ENCODE data around the gene RRP1.
"Not testable (repeated sequence)": the region's sequence is repeated elsewhere in the genome, so short reads cannot be mapped to it uniquely, and the experiment has no call there.

The RRP1 gene

GRCh38 chr21:43836616-43837015 is 47.2 kb downstream of the RRP1 start:
- Histone ChIP-seq H3K9me3 (ENCODE audit: low read length) (0 out of 2 replicates have a peak, but pooled peaks cover 3% of the 10 kb centered on the region), H3K4me1 (ENCODE audit: insufficient read depth, low read length, severe bottlenecking) (no peaks in the 10 kb centered on the region), H3F3A (ENCODE audit: insufficient read depth, low read length) (no peaks in the 10 kb centered on the region), H3K27ac (ENCODE audit: low read depth, low read length, poor library complexity, severe bottlenecking) (no peak overlapping the region), H3K4me2 (ENCODE audit: low read length) (no peak overlapping the region), H3K36me3 (ENCODE audit: insufficient read depth, low read length) (no peaks in the 10 kb centered on the region; the same call in 1 of the 2 replicates), H3K9me2 (ENCODE audit: low read depth, low read length) (no peaks in the 10 kb centered on the region), H4K20me1 (ENCODE audit: insufficient read depth, low read length) (no peaks in the 10 kb centered on the region), H3K9ac (ENCODE audit: low read length) (no peak overlapping the region), H2AFZ (ENCODE audit: low read length) (no peak overlapping the region), H3K27me3 (ENCODE audit: insufficient read depth, low read length) (peaks cover 38% of the 10 kb centered on the region), H3K4me3 (ENCODE audit: low read depth, low read length, poor library complexity, severe bottlenecking) (no peak overlapping the region), H3K79me2 (ENCODE audit: insufficient read depth, low read length) (no peaks in the 10 kb centered on the region)
- TF ChIP-seq EZH2 (IDR thresholded peaks at IDR 0.05; ENCODE audit: borderline replicate concordance, low read length) (no peak), CTCF (IDR thresholded peaks at IDR 0.05; ENCODE audit: low read length) (no peak)

DNA sequence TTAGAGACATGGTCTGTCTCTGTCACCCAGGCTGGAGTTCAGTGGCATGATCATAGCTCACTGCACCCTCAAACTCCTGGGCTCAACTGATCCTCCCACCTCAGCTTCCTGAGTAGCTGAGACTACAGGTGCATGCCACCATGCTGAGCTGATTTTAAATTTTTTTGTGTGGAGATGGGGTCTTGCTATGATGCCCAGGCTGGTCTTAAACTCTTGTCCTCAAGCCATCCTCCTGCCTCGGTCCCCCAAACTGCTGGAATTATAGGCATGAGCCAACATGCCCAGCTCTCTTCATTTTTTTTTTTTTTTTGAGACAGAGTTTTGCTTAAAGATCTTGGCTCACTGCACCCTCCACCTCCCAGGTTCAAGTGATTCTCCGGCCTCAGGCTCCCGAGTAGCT is 50.9 kb downstream of the RRP1 start:
- no peaks in the 10 kb centered on the region for H3K79me2 ChIP-seq (ENCODE audit: insufficient read depth, low read length)
- H3K27me3 ChIP-seq (ENCODE audit: insufficient read depth, low read length) = peaks cover 16% of the 10 kb centered on the region
- no peaks in the 10 kb centered on the region for H3K36me3 ChIP-seq (ENCODE audit: insufficient read depth, low read length)
- TF ChIP-seq EZH2 (IDR thresholded peaks at IDR 0.05; ENCODE audit: borderline replicate concordance, low read length) = no peak
- no peak overlapping the region for H3K4me2 ChIP-seq (ENCODE audit: low read length)
- H3K9ac ChIP-seq (ENCODE audit: low read length) = no peak overlapping the region
- H2AFZ ChIP-seq (ENCODE audit: low read length) = no peak overlapping the region
- no peak overlapping the region for H3K27ac ChIP-seq (ENCODE audit: low read depth, low read length, poor library complexity, severe bottlenecking)
- H4K20me1 ChIP-seq (ENCODE audit: insufficient read depth, low read length) = no peaks in the 10 kb centered on the region
- H3K4me1 ChIP-seq (ENCODE audit: insufficient read depth, low read length, severe bottlenecking) = peaks cover 4% of the 10 kb centered on the region
- H3K9me3 ChIP-seq (ENCODE audit: low read length) = no peaks in the 10 kb centered on the region
- H3K9me2 ChIP-seq (ENCODE audit: low read depth, low read length) = no peaks in the 10 kb centered on the region
- H3F3A ChIP-seq (ENCODE audit: insufficient read depth, low read length) = no peaks in the 10 kb centered on the region
- H3K4me3 ChIP-seq (ENCODE audit: low read depth, low read length, poor library complexity, severe bottlenecking) = no peak overlapping the region

GRCh38 chr21:43842742-43843141 is 53.4 kb downstream of the RRP1 start:
- no peaks in the 10 kb centered on the region for H3K79me2 ChIP-seq (ENCODE audit: insufficient read depth, low read length)
- peak overlapping the region; percentile 23; the same call in 1 of the 2 replicates for H3K4me2 ChIP-seq (ENCODE audit: low read length)
- no peaks in the 10 kb centered on the region for H3K9me2 ChIP-seq (ENCODE audit: low read depth, low read length)
- no peak overlapping the region for H2AFZ ChIP-seq (ENCODE audit: low read length)
- no peaks in the 10 kb centered on the region for H3K9me3 ChIP-seq (ENCODE audit: low read length)
- H3K27ac ChIP-seq (ENCODE audit: low read depth, low read length, poor library complexity, severe bottlenecking) = no peak overlapping the region
- TF ChIP-seq CTCF (IDR thresholded peaks at IDR 0.05; ENCODE audit: low read length) = no peak
- no peak for TF ChIP-seq EZH2 (IDR thresholded peaks at IDR 0.05; ENCODE audit: borderline replicate concordance, low read length)
- H3K4me1 ChIP-seq (ENCODE audit: insufficient read depth, low read length, severe bottlenecking) = peaks cover 4% of the 10 kb centered on the region
- H3F3A ChIP-seq (ENCODE audit: insufficient read depth, low read length) = no peaks in the 10 kb centered on the region
- H3K4me3 ChIP-seq (ENCODE audit: low read depth, low read length, poor library complexity, severe bottlenecking) = no peak overlapping the region
- 0 out of 2 replicates have a peak, but pooled peaks cover 6% of the 10 kb centered on the region for H3K27me3 ChIP-seq (ENCODE audit: insufficient read depth, low read length)
- no peak overlapping the region for H3K9ac ChIP-seq (ENCODE audit: low read length)
- H4K20me1 ChIP-seq (ENCODE audit: insufficient read depth, low read length) = no peaks in the 10 kb centered on the region
- no peaks in the 10 kb centered on the region; the same call in 1 of the 2 replicates for H3K36me3 ChIP-seq (ENCODE audit: insufficient read depth, low read length)

DNA sequence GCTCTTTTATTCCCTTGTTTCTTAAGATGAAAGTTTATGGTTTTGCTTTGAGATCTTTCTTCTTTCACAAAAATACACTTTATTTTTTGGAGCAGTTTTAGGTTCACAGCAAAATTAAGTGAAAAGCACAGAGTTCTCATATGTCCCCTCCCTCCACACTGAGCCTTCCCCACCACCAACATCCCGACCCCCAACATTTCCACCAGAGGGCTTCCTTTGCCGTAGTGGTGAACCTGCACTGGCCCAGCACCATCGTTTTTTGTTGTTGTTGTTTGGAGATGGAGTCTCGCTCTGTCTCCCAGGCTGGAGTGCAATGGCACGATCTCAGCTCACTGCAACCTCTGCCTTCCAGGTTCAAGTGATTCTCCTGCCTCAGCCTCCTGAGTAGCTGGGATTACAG is 55.5 kb downstream of the RRP1 start:
- H3K79me2 ChIP-seq (ENCODE audit: insufficient read depth, low read length); H3K4me1 ChIP-seq (ENCODE audit: insufficient read depth, low read length, severe bottlenecking); H3K27ac ChIP-seq (ENCODE audit: low read depth, low read length, poor library complexity, severe bottlenecking); H3F3A ChIP-seq (ENCODE audit: insufficient read depth, low read length); H3K36me3 ChIP-seq (ENCODE audit: insufficient read depth, low read length); H3K4me3 ChIP-seq (ENCODE audit: low read depth, low read length, poor library complexity, severe bottlenecking); H3K9me2 ChIP-seq (ENCODE audit: low read depth, low read length); H3K4me2 ChIP-seq (ENCODE audit: low read length); H4K20me1 ChIP-seq (ENCODE audit: insufficient read depth, low read length); H3K27me3 ChIP-seq (ENCODE audit: insufficient read depth, low read length); H3K9ac ChIP-seq (ENCODE audit: low read length); H2AFZ ChIP-seq (ENCODE audit: low read length); H3K9me3 ChIP-seq (ENCODE audit: low read length): not testable (repeated sequence)

Data from OCI-LY1 (cell line).